UCSD-AML1 (cell line): ENCODE data around the gene XRRA1.

Source experiments
- DNase-seq: peaks from one replicate; lab custom pipeline; 2025; ENCODE audit not compliant: unreplicated experiment; lab: John Stamatoyannopoulos, UW

XRRA1 gene

GRCh38 chr11:74950374-74950969 is 1.6 kb upstream of the XRRA1 start:
- no peak for DNase-seq

GRCh38 chr11:74949753-74950137 is 854 bp upstream of the XRRA1 start:
- no peak for DNase-seq

- no peak for DNase-seq
These were observed 369 bp downstream of the XRRA1 start for GRCh38 chr11:74948546-74948897.

- DNase-seq = no peak
These were observed 6.7 kb downstream of the XRRA1 start for GRCh38 chr11:74942073-74942759.

DNA sequence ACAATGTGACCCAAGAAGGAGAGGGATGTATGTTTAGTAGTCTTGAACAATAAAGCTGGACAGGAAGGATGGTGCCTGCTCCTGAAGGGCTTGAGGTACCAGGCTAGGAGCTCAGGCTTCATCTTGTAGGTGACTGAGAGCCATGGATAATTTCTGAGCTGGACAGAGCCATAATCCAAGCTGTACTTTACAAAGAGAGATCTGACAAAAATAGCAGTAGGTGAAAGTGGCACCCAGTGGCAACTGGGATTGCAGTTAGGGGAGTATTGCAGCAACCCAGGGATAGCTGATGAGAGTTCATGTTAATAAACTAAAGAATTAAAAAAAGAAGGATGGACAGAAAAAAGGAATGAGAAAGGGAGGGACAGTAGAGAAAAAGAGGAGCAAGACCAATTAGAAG is 7.4 kb downstream of the XRRA1 start:
- DNase-seq = no peak

DNA sequence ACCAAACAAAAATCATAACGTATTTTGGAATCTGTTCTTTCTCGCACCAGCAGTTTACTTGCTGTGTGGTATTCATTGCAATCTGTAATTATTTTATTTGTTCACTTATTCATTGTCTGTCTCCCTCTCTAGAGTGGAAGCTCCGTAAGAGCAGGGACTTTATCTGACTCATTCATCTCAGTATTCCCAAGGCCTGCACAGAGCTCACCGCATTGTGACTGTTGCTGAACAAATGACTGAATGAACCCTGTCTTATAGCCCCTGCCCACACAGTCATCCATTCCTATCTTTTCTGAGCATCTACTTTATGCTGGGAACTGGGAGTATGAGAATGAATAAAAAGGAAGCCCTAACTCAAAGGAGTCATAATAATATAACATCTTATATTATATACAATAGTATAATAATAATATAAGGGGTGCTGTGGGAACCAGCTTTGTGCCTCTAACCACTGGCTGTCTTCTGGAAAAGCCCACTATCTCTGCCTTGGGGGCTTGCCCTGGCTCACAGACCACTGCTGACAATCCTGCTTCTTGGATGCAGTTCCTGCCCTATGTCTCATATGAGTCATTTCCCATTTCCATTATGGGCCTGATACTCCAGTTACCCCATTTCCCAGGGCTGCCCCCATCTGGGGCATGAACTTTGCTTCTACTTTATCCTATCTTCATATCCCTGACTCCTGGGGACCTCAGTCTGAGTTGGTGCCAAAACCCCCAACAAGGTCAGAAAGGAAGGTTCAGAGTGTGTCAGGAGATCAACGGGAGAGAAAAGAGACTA is 11.0 kb downstream of the XRRA1 start:
- DNase-seq = no peak

GRCh38 chr11:74936976-74937375 is 11.9 kb downstream of the XRRA1 start:
- no peak for DNase-seq

- DNase-seq = no peak
These were observed 12.8 kb downstream of the XRRA1 start for GRCh38 chr11:74936087-74936486.

DNA sequence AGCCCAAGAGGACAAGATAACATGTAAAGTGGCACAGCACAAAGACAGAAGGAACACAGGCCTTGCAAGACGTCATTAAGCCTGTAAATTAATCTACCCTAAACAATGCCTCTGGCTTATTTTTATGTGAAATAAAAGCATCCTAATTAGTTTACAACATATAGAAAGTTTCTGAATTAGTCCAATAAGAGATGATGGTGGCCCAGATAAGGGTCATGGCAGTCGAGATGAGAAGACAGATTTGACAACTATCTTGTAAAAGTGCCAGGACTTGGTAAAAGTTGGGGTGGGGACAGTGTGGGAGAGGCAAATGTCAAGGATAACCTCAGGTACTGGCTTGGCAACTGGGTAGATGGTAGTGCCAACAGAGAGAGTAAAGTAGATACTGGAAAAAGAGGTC is 13.6 kb downstream of the XRRA1 start:
- no peak for DNase-seq

- DNase-seq = no peak
These were observed 15.1 kb downstream of the XRRA1 start for GRCh38 chr11:74933765-74934164.

GRCh38 chr11:74932797-74933196 is 16.1 kb downstream of the XRRA1 start:
- no peak for DNase-seq

DNA sequence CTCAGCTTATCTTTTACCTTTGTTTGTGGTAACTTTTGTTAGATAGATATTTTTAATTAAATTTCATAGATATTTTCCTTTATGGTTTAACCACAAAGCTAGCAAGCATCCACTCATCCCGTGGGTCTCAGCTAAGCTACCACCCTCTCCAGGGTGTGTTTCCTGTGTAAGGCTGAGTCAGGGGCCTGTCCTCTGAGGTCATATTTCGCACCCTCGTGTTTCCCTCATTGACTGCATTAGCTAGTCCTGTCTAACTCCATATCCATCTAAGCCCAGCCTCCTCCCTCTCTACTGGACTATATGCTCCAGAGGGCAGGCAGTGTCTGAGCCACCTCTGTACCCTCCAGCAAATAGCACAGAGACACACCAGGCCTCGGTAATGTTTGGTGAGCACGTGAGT is 16.7 kb downstream of the XRRA1 start:
- no peak for DNase-seq

GRCh38 chr11:74929431-74930363 is 19.2 kb downstream of the XRRA1 start:
- no peak for DNase-seq

- DNase-seq = no peak
These were observed 21.4 kb downstream of the XRRA1 start for GRCh38 chr11:74927496-74927895.

DNA sequence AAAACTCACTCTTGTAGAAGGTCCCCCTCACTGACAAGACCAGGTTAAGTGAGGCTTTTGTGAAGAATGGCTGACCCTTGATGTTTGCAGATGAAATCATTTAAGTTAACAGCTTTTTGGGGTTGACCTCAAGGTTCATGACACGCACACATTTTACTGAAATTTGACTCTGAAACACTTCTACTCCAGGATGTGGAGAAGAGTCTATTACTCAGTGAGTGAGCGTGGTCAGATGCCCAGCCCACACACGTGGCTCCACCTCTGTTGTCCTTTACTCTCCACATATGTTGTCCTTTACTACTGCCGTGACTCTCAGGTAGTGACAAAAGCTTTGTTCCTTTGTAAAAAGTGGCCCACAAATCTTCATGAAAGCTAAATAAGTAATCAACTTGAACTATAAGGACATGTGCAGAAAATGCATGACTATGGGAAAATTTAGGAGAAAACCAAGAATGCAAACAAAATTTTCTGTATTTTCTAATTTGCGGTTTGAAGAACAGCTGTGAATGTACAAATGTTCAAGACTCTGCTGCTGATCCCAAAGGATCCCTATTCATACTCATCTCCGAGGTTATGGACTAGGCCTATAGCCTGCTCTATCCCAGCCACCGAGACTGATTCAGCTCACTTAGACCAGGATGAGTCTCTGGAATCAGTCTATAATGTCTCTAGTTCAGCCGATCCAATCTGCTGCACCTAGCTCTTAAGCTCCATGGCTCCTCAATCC is 22.4 kb downstream of the XRRA1 start:
- no peak for DNase-seq

DNA sequence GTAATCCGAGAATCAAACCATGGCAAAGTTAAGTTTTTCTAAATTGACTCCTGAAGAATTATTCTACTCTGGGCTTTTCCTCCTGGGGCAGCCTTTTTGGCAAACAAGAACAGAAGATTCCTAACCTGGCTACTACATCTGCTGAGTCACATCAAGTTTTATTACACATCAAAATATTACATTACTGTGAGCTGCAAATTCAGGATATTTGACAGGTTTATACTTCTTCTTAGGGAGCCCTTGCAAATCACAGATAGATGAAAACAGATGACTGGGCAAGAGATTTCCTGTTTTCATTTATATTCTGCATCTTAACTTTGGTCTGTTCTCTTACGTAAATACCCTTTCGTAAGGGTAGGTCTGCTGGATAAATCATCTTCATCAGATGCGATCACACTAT is 23.6 kb downstream of the XRRA1 start:
- DNase-seq = no peak

GRCh38 chr11:74923125-74923524 is 25.8 kb downstream of the XRRA1 start:
- no peak for DNase-seq

DNA sequence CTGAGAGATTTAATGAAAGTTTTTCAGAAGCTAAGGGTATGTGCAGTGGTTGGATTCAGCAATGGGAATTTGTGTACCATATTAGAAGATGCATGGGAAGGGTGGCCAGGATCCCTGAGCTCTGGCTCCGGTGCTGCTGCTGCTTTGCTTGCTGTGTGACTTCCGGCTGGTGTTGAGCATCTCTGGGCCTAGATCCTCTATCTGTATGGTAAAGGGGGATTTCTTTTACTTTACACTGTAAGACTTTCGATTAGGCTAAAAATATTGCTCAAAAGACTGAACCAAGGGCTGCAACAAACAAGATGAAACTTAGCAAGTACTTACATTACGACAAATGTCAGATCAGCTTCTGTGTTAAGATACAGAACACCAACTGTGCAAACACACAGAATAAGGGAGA is 39.1 kb downstream of the XRRA1 start:
- no peak for DNase-seq

DNA sequence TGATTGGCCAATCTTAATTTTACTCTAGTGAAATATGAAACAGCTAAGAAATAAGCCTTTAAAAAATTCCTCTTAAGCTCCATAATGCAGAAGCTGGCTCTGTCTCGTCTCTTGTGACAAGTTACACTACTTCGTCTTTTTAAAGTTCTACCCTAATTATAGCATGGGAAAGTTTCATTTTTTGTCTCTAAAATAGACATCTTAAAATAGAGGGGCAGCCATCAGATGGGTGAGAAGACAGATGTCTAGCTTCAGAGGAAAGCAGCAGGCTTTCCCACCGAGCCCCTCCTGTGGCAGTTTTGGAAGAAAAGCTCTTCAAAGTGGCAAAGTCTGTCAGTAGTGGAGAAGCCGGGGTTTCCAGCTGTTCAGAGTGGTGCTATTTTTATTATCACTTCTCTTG is 39.5 kb downstream of the XRRA1 start:
- DNase-seq = no peak

DNA sequence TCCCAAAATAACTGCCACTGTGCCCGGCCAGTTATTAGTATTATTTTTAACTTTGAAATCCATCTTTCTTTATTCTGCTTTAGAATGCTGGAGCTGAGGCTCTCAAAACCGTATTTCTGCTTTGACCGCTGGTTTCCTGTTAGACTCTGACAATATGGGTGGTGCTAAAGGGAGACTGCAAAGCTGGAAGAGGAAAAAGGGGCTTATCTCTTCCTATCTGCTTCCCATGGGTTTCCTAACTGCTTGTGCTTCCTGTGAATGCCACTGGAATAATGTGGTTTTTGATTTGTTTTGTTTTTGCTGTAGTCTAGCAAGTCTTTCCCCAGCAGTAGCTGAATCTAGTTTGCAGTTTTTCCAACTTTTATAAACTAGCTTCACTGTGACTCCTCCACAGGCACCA is 43.6 kb downstream of the XRRA1 start:
- no peak for DNase-seq

DNA sequence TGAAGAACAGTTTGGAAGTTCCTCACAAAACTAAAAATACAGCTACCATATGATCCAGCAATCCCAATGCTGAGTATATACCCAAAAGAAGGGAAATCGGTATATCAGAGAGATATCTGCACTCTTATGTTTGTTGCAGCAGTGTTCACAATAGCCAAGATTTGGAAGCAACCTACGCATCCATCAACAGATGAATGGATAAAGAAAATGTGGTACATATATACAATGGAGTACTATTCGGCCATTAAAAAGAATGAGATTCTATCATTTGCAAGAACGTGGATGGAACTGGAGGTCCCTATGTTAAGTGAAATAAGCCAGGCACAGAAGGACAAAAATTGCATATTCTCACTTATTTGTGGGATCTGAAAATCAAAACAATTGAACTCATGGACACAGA is 46.5 kb downstream of the XRRA1 start:
- no peak for DNase-seq
